ENCODE results near the gene ACSF3.

Gene ACSF3

DNA sequence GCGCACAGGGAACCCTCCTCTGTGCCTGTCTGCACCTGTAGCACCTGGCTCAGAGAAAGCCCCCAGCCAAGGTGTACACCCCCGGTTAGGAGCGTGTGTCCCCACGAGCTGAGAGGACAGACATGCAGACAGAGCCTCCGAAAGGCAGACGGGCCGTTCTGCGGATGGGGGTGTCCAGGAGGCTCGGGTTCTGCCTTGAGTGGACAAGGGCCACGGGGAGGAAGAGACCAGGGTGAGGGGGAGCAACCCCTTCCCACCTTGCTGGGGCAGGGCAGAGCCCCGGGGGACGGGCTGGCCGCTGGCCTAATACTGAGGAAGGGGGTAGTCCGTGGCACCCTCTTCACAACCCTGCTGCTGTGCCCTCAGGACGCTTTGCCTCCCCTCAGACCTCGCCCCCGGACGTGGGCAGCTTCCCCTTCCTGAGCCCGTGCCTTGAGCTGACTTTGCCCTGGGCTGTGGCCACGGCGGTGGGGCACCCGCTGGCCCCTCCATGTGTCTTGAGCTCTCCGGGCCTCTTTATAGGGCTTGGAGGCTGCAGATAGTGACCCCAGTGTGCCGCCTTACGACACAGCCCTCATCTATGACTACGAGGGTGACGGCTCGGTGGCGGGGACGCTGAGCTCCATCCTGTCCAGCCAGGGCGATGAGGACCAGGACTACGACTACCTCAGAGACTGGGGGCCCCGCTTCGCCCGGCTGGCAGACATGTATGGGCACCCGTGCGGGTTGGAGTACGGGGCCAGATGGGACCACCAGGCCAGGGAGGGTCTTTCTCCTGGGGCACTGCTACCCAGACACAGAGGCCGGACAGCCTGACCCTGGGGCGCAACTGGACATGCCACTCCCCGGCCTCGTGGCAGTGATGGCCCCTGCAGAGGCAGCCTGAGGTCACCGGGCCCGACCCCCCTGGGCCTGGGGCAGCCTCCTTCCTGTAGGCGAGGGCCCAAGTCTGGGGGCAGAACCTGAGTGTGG lies 101.0 kb downstream of the ACSF3 start:
- DNase-seq, result no peak

DNA sequence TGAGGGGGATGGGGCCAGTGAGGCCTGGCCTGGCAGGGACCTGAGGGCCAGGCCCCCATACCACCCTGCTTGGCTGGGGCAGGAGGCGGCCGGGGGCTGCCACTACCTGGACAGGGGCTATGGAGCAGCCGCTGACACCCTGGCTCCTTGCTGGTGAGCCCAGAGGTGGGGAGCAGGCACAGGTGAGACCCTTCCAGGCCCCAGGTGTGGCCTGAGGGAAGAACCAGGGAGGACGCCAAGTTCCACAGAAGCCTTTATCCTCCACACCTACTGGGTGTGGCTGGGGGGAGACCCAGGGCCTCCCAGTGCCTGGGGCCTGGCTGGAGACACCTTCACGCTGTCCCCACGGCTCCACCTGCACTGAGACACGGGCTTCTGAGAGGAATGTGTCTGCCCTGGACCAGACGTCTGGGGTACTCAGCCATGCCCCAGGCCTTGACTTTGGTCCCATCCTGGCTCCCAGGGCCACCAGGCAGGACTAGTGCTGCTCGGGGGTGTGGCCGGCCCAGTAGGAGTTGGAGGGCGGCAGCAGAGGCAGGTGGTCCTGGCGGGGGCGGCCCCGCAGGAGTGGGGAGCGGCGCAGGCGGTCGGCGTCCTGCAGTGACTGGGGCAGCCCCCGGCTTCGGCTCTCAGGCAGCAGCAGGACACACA lies 102.0 kb downstream of the ACSF3 start:
- no peak for DNase-seq

DNA sequence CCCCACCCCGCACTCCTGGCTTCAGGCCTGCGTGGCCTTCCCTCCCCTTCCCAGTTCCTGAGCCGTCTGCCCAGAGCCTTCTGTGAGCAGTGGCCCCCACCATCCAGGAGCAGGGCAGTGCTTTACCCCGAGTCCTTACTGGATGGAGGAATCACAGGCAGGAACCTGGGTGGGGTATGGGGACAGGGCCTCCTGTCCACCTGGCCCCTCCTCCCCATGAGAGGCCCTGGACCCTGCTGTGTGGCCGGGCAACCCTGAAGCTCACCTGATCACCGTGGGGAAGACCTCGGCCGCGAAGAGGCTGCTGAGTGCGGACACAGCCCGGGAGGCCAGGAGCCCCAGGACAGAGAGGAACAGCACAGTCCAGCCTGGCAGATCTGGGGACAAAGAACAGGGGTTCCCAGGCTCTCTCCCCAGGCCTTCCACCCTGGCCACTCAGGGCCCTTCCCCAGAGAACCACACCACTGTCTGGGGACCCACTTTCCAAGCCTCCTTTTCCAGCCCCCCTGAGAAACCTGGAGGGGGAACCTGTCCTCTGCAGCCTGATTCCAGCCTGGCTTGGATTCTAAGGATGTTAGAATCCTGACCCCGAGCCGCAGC lies 103.5 kb downstream of the ACSF3 start:
- no peak for DNase-seq

DNA sequence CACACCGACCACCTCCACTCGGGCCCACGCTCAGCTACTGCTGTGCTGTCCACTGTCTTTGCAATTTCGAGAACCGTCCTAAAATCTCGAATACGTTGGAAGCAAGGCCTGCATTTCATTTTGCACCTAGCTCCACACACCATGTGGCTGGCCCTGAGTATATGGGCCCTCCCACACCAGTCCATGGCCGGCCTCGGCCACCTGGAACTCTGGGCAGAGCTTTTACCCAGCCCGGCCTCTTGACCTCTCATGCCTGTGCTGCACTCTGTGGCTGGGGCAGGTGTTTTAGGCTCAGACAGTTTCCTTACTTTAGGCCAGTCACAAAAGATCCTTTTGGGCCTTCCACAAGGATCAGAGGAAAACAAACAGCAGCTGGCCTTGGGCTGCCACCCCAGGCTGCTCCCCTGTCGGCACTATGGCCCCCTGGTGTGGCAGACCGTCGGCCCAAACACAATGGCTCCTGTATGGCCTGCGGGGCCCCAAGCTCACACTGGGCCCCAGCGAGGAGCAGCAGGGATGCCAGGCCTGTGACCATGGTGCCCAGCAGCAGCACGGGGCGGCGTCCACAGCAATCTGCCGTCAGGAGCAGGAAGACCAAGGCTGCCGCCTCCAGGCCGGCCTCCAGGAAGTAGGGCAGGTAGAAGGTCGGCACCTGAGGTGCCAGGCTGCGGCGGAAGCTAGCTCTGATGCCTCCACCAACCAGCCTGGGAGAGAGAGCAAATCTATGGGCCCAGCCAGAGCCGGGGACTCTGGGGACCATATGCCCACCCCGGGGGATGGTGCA lies 104.2 kb downstream of the ACSF3 start:
- DNase-seq, result no peak

DNA sequence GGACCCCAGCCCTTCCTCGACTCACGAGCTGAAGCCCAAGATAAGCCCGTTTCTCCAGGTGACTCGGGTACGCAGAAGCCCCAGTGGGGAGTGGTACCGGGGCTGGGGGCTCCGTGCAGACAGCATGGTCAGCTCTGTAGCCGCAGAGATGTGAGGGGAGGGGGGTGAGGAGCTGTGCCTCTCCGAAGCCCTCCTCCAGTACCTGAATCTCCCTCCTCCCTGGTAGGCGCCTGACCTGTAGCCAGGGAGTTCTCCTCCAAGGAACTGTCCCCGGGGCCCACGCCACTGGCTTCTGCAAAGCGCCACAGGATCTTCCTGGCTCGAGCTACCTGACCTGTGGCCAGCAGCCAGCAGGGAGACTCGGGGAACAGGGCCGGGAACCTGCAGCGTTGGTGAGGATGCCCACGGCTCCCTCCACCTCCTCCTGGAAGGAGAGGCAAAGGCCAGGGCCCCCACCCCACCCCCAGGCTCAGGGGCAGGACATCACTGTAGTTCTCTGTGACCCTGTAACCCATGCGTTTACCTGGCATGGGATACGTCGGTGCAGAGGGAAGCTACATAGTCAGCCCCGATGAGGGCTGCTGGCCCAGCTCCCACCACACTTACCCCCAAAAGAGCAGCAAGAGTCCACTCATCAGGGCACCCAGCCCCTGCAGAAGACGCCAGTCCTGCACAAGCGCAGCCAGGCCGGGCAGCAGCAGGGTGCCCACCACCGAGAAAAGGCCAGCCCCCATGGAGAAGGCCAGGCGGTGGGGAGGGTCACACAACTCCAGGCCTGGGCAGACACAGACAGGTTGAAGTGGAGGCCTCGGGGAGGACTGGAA lies 105.0 kb downstream of the ACSF3 start:
- no peak for DNase-seq

DNA sequence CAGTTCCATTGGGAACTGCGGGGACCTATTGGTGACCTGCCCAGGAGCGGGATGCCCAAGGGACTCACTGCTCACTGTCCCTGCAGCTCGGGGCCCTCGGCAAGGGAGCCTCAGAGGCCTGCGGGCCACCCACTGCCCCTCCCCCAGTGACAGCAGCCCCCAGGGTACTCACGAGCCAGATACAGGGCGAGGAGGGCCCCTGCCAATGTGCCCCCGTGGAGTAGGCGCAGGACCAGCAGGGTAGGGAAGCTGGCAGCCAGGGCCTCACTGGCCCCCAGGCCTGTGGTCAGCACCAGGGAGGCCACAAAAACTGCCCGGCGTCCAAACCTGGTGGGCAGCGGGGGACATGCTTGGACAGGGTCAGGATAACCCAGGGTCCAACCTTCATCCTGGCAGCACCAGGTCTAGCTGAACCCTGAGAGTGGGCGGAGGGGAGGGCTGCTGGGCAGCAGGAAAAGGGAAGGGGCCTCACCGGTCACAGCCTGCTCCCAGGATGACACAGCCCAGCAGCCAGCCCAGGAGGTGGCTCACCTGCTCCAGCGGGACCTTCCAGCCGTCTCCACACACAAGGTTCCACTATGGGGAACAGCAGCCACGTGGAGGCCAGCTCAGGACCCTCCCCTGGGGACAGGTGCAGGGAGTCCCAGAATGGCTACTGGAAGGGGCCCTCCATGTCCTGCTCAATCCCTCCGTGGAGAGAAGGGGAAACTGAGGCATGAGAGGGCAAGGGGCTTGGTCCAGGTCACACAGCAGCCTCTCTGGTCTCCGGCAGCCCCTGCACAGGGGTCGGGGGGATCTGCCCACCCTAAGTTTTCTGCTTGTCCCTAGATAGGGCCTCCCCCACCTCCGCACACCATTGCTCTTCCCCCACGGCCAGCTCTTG lies 105.8 kb downstream of the ACSF3 start:
- no peak for DNase-seq

DNA sequence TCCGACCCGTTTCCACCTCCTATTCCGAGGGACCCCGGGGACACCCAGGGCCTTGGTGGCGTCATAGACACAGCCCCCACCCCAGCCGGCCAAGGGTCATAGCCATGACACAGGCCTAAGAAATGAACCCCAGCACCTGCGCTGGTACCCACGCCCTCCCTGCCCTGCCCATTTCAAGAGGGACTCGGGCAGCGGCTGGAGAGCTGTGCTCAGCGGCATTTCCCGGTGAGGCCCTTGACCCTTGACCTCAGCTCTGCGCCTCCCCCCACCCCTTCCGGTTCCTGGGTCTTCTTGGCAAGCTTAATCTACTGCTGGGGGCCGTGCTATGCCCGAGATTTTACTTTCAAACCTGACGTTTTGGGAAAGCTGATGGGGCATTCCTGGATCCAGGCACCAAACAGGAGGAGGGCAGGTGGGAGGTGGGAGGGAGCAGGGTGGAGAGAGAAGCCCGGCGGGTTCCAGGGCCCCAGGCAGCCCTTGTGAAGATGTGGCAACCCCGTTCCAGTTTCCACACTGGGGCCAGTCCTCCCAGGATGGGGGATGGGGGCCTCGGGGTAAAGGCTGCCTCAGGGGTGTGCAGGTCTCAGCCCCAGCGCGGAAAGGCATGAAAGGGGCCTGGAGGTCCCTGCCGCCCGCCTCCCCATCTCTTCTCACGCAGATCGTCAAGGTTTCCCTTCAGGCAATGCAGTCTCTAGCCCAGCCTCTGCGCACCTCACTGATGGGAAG lies 106.6 kb downstream of the ACSF3 start, which contains the start of gene SLC22A31:
TSS of gene SLC22A31 (minus strand) at position 414 of the 726 bp plus-strand sequence. CDS start at position 378, 36 bp downstream.
- no peak for DNase-seq

DNA sequence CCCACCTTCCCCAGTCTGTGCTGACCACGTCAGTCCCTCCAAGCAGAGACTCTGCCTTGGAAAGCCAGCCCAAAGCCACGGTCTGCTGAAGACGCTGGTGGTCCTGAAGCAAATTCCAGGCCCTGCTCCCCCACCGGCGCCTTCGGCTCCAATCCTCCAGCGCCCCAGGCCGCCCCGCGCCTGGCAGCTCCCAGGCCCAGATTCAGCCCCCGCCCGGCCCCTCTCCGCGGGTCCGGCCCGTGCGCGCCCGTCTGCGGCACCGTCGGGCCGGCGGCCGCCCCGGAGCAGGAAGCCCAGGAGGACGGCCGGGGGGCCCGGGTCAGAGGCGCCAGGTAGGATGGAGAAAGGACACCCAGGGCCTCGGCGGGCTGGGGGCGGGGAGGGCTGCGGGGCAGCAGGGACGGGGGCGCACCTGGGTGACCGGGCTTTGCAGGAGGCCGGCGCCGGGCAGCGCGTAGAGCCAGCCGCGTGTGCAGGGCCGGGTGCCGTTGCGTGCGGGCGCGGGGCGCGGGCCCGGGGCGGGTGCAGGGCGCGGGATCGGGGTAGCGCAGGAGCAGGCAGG lies 107.3 kb downstream of the ACSF3 start:
- DNase-seq, result no peak

DNA sequence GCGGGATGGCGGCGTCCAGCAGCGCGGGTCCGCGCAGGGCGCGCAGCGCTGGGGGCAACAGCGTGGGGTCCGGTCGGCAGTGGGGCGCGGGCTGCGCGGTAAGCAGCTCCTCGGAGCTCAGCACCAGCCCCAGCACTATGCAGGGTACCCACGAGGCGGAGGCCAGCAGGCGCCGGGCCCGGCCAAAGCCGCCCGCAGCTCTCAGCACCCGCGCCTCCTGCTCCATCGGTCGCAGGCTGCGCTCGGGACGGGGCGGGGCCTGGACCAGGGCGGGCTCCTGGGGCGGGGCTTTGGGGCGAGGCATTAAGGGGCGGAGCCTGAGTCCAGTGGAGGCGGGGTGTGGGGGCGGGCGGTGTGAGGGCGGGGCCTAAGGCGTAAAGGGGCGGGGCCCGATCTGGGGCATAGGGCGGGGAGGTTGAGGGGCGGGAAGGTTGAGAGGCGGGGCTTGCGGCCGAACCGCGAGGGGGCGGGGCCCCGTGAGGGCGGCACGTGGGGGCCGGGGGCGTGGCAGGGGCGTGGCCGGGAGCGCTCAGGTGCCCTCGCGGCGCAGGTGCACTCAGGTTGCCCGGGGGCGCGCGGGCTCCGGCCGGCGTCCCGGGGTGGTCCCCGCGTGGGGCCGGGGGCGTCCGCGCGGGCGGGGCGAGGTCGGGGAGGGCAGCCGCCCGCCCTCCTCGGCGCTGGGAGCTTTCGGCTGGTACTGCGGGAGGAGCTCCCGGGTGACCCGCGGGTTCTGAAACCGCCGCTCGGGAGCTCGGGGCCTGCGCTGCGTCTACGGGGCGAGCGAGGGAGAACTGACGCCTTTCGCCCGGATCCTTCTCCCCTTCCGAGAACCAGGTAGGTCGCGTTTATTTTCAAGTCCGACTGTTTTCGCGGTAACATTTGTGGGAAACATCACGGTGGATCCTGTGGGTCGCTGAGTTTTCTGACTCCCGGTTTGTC lies 108.1 kb downstream of the ACSF3 start:
- DNase-seq, result peak; percentile 43

DNA sequence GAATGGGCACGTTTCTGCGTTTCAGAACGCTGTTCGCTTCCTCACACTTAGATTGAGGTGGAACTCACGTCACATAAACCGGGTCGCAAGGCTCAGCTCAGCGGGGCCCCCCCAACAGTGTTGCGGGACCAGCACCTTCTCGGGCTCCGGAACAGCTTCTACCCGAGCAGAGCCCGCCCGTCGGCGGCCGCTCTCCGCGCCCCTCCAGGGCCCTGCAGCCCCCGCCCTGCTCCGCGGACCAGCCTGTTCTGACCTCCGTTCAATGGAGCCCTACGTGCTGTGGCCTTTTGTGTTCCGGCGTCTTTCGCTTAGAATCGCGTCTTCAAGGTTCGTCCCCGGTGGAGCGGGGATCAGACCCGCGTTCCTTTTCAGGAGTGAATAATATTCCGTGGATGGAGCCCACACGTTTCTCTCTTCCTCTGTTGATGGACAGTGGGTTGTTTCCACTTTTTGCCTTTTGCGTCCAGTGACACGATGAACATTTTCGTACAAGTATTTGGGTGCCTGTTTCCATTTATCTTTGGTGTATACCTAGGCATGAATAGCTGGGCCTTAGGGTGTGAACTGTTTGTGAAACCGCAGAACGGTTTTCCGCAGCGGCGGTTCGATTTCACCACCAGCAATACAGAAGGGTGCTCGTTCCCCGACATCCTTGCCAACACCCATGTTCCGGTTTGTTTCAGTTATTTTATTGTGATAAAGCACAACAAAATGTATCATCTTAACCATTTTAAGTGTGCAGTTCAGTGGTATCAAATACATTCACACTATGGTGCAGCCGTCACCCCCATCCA lies 109.0 kb downstream of the ACSF3 start:
- DNase-seq, result no peak

Measured in NCI-H526 treated with DMSO at 0.1 percent for 48 hours (cell line).